GM19239 (cell line): ENCODE measurements around the gene RPL35A.
A peak's percentile ranks its signal among the peaks of the same experiment; 100 is the strongest.
"Not testable (repeated sequence)": the region's sequence is repeated elsewhere in the genome, so short reads cannot be mapped to it uniquely, and the experiment has no call there.

ENCODE experiments used
- DNase-seq: peaks from one replicate; pipeline ENCODE4 v3.0.0; 2011; ENCODE audit warnings: low spot score; ENCODE audit not compliant: insufficient read length
- FAIRE-seq: peaks from 2 replicates; lab custom pipeline; 2011; peaks lifted over from hg19 to GRCh38; lab: Jason Lieb, UNC

The RPL35A gene

GRCh38 chr3:197950677-197951061 lies 679 bp downstream of the RPL35A start:
- no peak for FAIRE-seq
- no peak for DNase-seq

- no peak for FAIRE-seq
- no peak for DNase-seq
Measured at GRCh38 chr3:197951392-197951990, 1.5 kb downstream of the RPL35A start.

DNA sequence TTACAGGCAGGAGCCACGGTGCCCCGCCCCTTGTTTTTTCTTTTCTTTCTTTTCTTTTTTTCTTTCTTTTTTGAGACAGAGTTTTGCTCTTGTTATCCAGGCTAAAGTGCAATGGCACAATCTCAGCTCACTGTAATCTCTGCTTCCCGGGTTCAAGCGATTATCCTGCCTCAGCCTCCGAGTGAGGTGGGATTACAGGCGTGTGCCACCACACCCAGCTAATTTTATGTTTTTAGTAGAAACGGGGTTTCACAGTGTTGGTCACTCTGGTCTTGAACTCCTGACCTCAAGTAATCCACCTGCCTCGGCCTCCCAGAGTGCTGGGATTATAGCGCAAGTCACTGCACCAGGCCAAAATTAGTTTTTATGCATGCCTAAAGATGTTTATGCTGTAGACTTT lies 2.5 kb downstream of the RPL35A start:
- no peak for FAIRE-seq
- DNase-seq = no peak

DNA sequence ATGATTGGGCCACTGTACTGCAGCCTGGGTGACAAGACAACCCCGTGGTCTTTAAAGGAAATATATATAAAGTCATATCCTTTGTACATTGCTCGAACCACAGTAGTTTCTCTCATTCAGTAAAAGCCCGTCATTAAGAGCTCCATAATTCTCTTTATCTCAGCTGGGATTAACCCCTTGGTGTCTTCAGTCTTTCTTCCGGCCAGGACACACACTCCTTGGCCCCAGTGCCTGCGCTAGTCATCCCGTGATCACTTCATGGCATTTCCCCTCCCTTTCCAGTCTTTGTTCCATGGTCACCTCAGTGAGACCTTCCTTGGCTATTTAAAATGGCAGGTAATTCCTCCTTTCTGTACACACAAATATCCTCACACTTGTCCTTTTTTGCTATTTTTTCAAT lies 3.3 kb downstream of the RPL35A start:
- DNase-seq = no peak
- no peak for FAIRE-seq

GRCh38 chr3:197953881-197954280 lies 3.9 kb downstream of the RPL35A start:
- FAIRE-seq = no peak
- DNase-seq = no peak

GRCh38 chr3:197955892-197956477 lies 6.0 kb downstream of the RPL35A start:
- DNase-seq = no peak
- FAIRE-seq = no peak

GRCh38 chr3:197956626-197956988 lies 6.6 kb downstream of the RPL35A start:
- FAIRE-seq (no peak), DNase-seq (no peak)

DNA sequence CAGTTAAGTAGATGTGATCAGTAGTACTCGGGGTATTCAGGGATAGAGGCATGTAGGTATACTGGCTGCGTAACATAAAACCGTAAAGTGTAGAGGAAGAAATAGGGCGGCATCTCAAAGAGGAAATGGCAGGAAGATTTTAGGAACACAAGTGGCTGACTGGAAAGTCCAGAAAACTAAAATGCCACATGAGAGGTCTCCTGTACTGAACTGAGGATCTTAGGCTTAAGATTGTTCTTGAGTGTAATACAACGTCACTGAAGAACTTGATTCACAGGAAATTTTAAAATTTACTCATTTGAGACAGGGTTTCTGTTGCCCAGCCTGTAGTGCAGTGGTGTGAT lies 7.8 kb downstream of the RPL35A start:
- DNase-seq (no peak), FAIRE-seq (no peak)

DNA sequence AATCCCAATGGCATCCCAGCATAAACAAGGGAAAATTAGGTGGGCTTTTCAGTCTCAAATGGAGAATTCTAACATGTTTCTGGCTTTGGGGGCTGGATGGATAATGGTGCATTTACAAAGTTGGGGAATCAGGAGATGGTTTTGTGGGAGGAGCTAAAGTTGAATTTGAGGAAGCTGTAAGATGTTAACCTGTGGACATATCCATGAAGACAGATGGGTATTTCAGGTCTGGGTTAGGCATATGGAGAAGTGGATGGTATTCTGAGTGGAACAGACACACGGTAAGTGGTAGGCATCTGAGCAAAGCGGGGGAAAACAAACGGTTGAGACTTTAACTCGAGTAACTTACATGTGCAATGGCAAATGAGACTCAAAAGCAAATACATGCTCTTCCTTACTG lies 8.4 kb downstream of the RPL35A start:
- FAIRE-seq (no peak), DNase-seq (no peak)

GRCh38 chr3:197958848-197959247 lies 8.9 kb downstream of the RPL35A start:
- FAIRE-seq, DNase-seq: not testable (repeated sequence)

GRCh38 chr3:197959500-197959890 lies 9.5 kb downstream of the RPL35A start:
- FAIRE-seq = peak; percentile 18

GRCh38 chr3:197959891-197960693 lies 10.1 kb downstream of the RPL35A start, which contains the start of gene LMLN:
Gene LMLN (plus strand): TSS chr3:197960217. CDS start chr3:197960246, 29 bp downstream.
- FAIRE-seq (peak; percentile 93), DNase-seq (peak; percentile 71)

More at GRCh38 chr3:197959500-197959890, 9.5 kb downstream of the RPL35A start:
- DNase-seq = no peak

DNA sequence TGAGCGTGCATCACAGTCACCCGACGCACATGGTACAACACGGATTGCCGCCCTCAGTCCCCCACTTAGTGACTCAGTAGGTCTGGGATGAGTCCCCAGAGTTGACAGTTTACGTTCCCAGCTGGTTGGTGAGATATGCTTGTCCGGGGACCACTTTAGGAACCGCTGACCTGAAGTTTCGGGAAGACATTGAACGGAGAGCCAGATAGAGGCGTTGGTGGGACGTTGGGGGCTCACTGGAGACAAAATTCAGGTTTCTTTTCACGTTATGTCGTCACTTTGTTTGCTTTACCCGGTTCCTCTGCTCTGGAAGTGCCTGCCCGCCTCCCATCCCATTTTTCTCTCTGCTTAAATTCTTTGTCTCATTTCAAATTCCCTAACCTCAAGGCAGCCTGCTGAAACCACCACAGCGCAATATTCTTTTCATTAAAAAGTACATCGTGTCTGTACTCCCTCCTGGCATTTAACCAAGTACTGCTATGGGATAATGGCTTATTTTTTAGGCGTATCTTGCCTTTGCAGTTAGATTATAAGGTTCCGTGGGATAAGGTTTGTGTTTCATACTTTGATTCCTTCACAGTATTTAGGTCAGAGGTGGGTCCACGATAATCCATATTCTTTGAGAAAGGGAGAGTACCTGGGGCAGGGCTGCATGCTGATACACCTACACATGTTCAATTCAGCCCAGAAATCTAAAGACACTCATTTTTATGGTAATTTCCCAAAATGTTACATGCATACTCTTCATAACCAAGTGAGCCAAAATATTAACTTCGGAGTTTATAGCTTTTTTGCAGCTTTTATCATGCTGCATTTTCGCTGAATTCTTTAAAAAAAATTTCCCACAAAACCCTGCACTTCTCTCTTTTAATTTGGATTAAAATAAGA lies 10.9 kb downstream of the RPL35A start:
- DNase-seq (no peak), FAIRE-seq (no peak)

- FAIRE-seq = no peak
- DNase-seq = no peak
Measured at GRCh38 chr3:197961582-197961945, 11.6 kb downstream of the RPL35A start.

- no peak for FAIRE-seq
- no peak for DNase-seq
Measured at GRCh38 chr3:197963019-197963637, 13.1 kb downstream of the RPL35A start.

GRCh38 chr3:197967337-197967989 lies 17.5 kb downstream of the RPL35A start:
- FAIRE-seq, DNase-seq: not testable (repeated sequence)

- DNase-seq (no peak), FAIRE-seq (no peak)
Measured at GRCh38 chr3:197970588-197970987, 20.6 kb downstream of the RPL35A start.

DNA sequence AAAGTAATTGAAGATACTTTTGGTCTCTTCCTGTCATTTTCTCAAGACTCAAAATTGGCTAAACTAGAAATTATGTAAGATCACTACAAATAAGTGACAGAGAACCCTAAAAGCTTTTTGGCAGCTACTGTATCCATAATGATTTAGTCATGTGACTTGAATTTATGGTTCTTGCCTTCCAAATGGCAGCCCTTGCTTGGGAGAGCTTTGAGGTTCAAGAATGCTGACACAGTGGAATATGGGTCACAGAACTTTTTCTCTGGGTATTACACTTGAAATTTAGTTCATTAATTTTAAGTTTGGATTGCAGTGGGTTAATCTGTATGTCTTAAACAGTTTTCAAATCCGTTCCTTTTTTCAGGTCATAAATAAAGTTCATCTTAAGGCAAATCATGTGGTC lies 24.0 kb downstream of the RPL35A start:
- DNase-seq (no peak), FAIRE-seq (no peak)

DNA sequence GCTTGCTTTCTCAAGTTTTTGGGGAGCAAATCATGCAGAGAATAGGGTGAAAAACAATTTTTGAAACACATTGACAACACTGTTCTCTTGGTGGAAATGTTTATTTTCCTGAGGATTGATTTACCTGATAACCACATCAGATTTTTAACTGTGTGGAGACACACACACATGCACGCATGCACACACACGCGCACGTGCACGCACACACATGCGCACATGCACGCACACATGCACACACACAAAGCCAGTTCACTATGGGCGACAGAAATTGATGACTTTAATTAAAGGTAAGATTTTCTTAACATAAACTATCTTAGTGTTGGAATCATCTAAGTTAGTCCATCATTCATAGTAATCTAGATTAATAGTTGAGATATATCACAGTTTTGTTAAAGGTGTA lies 25.3 kb downstream of the RPL35A start:
- FAIRE-seq (no peak), DNase-seq (no peak)

DNA sequence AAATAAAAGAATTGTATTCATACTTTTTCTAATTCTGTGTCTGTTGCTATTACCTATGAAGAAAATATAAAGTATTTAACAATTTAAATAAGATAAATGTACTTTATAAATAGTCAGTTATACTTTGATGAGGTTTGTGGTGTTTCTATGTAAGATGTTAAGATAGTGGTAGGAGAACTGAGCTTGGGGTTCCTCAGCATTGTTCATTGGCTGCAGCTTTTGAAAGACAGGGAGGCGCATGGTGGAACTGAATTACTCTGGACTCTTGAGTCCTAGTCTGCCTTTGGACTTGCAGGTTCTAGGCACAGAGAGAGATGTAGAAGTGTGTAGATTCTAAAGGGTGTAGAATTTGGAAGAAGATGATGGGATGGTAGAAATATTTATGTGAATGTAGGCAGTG lies 33.1 kb downstream of the RPL35A start:
- DNase-seq (no peak), FAIRE-seq (no peak)
